GM20431 (cell line): ENCODE results near the gene LYPD6.
"Not testable (repeated sequence)": the region's sequence is repeated elsewhere in the genome, so short reads cannot be mapped to it uniquely, and the experiment has no call there.

Source experiments
- in situ Hi-C: fragments of 300-500 bp; cut with MseI, MboI; formaldehyde crosslinking; loops from one replicate; pipeline ENCODE4 v1.15.0; 2020; ENCODE audit warnings: low sequenced_read_pairs; ENCODE audit not compliant: unreplicated experiment

Gene LYPD6

GRCh38 chr2:149489452-149489851, 159.1 kb downstream of the LYPD6 start:
- in situ Hi-C loops = no loop called here

GRCh38 chr2:149490296-149490695, 159.9 kb downstream of the LYPD6 start:
- in situ Hi-C loops = no loop called here

GRCh38 chr2:149492923-149493322, 162.5 kb downstream of the LYPD6 start:
- in situ Hi-C loops = no loop called here

DNA sequence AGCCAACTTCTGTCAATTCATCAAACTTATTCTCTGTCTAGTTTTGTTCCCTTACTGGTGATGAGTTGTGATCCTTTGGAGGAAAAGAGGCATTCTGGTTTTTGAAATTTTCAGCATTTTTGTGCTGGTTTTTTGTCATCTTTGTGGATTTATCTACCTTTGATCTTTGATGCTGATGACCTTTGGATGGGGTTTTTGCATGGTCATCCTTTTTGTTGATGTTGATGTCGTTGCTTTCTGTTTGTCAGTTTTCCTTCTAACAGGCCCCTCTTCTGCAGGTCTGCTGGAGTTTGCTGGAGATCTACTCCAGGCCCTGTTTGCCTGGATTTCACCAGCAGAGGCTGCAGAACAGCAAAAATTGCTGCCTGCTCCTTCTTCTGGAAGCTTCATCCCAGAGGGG, 168.8 kb downstream of the LYPD6 start:
- in situ Hi-C loops = not testable (repeated sequence)

- in situ Hi-C loops = not testable (repeated sequence)
Measured at GRCh38 chr2:149506808-149507207, 176.4 kb downstream of the LYPD6 start.

- in situ Hi-C loops = no loop called here
Measured at GRCh38 chr2:149507974-149508373, 177.6 kb downstream of the LYPD6 start.

DNA sequence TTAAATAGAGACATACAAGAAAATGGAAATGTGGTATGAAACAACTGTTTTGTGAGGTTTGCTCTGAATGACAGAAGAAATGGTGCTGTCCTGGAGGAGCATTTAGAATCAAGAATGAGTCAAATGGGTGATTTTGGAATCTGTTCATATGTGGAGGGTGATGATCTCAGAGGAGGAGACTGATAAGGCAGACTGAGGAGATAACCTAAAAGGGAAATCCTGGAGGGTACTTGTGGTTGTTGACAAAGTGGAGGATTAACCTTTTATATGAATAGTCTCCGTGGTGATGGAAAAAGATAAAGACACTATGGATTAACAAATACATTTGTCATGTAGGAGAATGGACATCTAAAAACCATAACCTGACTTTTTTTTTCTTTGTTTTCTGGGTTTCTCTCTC, 183.1 kb downstream of the LYPD6 start:
- in situ Hi-C loops = no loop called here
